HG03354 (cell line): ENCODE measurements around the gene ZNF354C.
"Not testable (repeated sequence)": the region's sequence is repeated elsewhere in the genome, so short reads cannot be mapped to it uniquely, and the experiment has no call there.

Experiments used
- ATAC-seq: cut with Tn5 transposase; IDR thresholded peaks from one replicate; pipeline ENCODE4 v1.9.1; 2021; ENCODE audit warnings: mild to moderate bottlenecking; ENCODE audit not compliant: unreplicated experiment, poor library complexity, severe bottlenecking

ZNF354C gene

DNA sequence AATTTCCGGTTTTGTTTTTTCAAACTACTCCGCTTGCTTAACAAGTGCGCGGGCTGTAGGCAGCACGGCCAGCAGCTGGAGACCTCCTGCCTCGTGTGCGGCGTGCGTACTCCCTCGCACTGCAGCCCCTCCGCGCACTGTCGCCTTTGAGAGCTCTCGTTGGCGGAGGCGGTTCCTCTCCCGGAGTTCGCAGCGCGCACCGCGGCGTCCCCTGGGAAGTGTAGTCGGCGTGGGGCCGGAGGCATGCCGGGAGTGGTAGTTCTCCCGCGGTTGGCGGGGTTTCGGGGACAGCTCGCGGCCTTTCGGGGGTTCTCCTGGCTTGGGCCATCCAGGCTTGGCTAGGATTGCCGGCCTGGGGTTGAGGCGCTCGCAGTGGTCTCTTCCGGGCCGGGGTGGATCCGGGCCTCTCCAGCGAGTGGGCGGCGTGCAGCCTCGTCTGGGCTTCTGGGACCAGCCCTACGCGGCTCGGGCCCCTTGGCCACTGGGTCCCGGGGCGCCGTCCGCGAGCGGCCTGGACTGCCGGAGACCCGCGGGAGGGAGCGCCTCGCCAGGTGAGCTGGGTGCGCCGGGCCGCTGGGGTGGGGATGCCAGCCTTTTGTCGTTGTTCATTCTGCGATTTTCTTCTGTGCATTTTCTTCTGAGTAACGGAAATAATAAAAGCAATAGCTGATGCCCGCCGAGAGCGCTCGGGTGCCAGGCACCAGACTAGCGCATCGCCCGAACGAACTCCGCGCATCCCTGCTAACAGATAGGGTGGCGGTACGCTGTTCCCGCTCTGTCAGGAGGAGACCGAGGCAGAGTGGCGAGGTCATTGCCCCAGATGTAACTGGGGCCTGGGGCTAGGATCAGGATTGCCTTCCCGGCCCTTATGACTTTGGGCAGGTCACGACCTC lies at the start of gene ZNF354C:
Gene ZNF354C, plus strand, starts transcription at position 258 of the 893 bp plus-strand sequence. CDS start 1,696 bp downstream, outside the sequence.
- peak; percentile 96 for ATAC-seq

DNA sequence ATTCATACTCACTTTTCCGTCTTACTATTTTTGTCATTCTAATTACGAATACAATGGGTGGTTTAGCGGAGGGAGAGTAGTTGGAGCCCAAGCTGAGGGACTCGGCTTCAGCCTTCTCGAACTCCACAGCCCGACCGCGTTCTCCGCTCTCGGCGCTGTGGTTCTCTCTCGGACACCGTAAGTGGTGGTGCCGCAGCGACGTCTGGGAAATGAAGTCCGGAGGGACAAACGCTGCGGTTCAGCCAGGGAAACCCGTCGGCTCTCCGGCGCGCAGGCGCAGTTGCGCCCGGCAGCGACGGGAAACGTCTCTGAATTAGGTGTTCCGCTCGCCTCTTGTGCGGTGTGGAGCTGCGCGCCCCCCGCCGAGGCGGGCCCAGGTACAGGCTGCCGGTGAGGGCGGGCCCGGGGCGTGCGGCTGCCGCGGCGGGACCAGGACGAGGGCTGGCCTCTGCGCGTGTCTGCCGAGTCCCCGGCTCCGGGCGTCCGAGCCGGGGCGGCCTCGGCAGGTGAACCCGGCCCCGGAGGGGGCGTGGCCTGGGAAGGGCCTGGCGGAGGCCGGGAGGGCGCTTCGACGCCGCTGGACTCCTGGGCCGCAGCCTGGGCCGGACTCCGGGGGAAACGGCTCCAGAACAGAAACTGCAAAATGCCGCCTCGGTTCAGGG lies 36.5 kb upstream of the ZNF354C start, which contains the start of gene ZNF879:
Gene ZNF879, plus strand, starts transcription at position 277 of the 662 bp plus-strand sequence. CDS start 1,201 bp downstream, outside the sequence.
- peak; percentile 96 for ATAC-seq

DNA sequence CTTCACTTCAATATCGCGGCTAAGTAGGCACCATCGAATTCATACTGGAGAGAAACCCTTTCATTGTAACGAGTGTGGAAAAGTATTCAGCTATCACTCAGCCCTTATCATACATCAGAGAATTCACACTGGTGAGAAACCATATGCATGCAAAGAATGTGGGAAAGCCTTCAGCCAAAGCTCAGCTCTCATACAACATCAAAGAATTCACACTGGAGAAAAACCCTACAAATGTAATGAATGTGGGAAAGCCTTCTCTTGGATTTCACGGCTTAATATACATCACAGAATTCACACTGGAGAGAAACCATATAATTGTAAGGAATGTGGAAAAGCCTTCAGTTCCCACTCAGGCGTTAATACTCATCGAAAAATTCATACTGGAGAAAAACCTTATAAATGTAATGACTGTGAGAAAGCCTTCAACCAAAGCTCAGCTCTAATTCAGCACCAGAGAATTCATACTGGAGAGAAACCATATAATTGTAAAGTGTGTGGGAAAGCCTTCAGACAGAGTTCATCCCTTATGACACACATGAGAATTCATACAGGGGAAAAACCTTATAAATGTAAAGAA lies 27.1 kb upstream of the ZNF354C start:
- ATAC-seq: no peak

DNA sequence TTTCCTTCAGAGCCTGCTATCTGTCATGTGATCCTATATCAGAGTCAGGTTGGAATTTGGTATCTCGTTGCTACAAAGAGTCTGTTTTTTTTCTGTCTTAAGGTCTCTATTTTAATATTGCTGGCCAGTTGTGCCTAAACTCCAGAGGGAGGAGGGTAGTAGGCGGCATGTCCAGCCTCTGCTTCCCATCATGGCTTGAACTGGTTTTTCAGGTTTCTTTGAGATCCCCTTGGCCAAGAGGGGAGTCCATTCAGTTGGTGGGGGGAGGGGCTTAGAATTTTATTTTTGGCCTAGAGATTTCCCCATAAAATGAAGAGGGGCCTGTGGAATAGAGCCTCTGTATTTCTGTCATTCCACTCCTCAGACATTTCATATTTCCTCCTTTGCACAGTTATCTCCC lies 15.4 kb upstream of the ZNF354C start:
- ATAC-seq: no peak

DNA sequence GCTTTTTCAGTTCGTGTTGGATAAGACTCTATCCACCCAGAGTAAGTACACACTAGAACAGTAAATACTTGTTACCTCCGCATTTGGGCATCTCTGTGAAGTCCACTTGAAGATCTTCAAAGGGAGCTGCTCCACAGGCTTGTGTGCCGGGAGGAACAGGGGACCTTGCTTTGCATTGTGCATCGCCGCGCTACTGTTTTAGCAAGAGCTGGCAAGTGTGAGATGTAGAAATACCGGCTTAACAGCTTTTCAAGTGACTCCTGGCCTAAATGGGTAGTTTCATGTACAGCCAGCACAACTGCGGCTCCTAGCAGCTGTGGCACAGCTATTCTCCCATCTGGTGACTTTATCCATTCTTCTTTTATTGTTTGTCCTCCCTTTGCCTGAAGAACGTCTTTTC lies 8.4 kb upstream of the ZNF354C start:
- ATAC-seq: no peak

DNA sequence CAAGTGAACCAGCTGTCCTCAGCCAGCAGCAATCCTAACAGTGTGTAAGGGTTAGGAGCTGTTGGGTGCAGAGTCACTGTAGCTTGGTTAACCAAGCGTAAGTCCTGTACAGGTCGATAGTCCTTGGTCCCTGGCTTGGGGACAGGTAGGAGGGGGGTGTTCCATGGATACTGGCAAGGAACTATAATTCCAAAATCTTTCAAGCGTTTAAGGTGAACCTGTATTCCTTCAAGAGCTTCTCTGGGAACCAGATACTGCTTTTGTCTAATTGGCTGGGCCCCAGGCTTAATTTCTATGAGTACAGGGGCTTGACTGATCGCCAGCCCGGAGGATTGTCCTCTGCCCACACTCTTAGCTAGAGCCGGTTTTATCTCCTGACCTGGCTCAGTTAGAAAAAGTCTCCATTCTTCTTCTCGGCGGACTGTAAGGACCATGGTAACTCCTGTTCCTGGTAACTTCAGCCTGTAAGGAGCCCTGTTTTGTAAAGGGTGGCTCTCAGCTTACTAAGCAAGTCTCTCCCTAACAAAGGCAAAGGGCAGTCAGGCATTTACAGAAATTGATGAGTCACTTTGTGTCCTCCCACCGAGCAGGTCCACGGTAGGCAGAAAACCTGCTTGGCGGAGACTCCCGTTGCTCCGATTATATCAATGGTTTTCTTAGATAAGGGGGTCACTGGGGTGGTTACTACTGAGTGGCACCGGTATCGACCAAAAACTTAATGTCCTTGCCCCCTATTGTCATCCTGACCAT lies 6.0 kb upstream of the ZNF354C start:
- ATAC-seq: no peak

DNA sequence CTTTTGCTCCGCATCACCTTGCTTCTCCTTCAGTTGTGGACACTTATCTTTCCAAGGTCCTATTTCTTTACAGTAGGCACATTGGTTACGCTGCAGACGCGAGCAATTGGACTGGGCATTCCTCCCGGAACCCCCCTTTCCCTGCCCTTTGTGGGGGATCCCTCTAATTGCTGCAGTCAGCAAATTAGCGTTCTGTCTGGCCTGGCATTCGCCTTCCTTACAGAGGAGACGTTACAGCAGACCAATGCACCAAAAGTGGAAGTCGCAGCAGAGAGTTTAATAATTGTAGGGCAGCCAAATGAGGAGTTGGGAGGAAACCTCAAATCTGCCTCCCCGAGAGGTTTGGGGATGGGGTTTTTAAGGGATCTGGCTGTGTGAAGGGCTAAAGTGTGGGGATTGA lies 5.3 kb upstream of the ZNF354C start:
- no peak for ATAC-seq

DNA sequence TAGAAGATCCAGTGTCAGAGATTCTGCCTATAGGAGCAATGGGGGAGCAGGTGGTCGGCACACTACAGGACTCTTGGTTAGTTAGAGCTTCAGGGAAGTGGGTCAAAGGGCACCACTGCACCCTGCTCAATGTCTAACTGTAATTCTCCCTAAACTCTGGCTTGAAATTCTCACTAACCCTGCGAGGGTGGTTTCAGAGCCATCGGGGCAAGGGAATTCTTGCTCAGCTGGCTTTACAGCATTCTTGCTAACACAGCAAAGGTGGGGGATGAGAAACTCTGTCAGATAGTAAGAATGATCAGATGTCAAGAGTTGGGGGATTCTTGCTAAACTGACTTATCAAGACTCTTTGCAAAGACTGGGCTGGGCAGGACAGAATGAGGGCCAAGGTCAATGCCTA lies 4.7 kb upstream of the ZNF354C start:
- ATAC-seq: no peak

DNA sequence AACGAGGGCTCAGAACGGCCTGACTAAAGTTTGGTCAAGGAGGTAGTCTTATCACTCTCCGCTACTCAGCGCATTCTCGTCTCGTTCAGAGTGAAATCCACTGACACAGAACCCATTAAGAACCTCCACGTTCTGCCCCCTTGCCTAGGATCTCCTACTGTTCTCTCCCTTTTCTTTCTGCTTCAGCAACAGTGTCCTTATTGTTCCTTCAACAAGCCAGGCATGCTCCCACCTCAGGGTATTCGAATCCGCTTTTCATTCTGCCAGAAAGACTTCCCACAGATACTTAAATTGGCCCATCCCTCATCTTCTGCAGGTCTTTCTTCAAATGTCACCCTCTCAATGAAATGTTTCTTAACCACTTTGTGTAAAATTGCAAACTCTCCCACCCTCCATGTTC lies 4.3 kb upstream of the ZNF354C start:
- no peak for ATAC-seq

DNA sequence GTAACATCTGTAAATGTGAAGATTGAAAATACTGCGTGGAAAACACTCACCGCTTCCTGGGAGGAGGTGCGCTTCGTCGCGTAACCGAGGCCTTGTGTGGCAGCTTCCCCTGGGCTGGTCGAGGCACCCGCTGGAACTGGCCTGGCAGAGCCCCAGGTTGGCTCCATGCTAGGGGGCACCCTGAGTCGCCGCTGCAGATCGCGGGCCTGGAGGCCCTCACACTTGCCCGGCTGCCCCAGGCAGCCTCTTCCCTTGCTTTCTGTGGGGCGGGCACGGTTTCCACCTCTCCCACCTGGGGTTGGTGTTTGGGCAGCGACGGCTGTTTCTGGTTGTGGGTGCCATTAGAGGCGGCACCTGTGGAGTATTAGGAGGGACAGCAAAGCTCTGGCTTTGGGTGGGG lies 852 bp downstream of the ZNF354C start:
- ATAC-seq: no peak

DNA sequence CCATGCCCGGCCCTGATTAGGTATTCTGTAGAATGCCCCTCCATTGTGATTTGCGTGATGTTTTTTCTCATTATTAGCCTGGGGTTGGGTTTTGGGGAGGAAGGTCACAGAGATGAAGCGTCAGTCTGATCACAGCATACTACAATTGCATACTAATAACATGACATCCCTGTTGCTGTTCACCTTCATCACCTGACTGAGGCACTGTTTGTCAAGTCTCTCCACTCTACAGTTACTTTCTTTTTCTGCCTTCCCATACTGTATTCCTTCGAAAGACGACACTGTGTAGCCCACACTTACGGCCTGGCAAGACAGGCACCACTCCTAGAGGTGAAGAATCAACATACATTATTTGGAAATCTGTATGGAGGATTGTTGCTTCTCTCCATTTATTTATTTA lies 5.5 kb downstream of the ZNF354C start:
- ATAC-seq: no peak

DNA sequence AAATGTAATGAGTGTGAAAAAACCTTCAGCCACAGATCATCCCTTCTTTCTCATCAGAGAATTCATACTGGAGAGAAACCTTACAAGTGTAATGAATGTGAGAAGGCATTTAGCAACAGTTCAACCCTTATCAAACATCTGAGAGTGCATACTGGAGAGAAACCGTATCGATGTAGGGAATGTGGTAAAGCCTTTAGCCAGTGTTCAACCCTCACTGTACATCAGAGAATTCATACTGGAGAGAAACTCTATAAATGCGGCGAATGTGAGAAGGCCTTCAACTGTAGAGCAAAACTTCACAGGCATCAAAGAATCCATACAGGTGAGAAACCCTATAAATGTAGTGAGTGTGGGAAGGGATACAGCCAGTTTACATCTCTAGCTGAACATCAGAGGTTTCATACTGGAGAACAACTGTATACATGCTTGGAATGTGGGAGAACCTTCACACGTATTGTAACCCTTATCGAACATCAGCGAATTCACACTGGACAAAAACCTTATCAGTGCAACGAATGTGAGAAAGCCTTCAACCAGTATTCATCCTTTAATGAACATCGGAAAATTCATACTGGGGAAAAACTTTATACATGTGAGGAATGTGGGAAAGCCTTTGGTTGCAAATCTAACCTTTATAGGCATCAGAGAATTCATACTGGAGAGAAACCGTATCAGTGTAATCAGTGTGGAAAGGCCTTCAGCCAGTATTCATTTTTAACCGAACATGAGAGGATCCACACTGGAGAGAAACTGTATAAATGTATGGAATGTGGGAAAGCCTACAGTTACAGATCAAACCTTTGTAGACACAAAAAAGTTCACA lies 19.2 kb downstream of the ZNF354C start:
- ATAC-seq: no peak

DNA sequence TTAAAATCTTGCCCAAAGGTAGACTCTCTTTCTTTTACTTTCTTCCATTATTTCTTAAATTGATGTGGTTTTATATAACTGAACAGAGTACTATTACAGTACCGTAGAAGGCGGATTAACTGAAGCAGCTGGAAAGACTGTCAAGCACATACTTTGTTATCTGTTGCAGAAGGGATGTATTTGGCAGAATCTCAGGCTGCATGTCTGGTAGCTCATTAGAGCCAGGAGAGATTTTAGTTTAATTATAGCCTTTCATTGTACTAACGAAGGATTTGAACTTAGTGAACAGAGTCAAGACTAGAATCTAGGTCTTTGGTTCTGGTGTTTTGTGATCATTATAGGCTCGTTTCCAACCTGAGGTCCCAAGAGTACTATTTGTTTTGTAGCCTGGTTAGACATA lies 20.6 kb downstream of the ZNF354C start:
- no peak for ATAC-seq

DNA sequence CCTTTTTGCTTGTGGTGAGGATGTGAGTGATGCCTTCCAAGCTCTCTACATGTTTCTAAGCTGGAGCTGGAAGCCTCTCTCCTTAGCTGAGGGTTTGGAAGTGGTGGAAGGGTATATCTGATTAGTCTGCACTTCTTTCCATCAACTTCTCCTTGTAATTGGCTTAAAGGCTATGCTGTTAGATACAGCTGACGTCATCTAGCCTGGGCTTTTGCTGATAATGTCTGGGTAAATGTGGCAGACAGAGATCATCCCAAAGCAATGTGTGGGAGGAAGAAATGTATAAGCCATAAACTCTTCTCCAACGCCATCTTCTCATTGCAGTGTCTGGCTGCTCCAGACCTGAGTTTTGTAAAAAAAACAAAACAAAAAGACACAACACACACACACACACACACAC lies 29.3 kb downstream of the ZNF354C start:
- no peak for ATAC-seq

DNA sequence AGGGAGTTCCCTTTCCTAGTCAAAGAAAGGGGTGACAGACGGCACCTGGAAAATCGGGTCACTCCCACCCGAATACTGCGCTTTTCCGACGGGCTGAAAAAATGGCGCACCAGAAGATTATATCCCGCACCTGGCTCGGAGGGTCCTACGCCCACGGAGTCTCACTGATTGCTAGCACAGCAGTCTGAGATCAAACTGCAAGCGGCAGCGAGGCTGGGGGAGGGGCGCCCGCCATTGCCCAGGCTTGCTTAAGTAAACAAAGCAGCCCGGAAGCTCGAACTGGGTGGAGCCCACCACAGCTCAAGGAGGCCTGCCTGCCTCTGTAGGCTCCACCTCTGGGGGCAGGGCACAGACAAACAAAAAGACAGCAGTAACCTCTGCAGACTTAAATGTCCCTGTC lies 41.1 kb downstream of the ZNF354C start:
- not testable (repeated sequence) for ATAC-seq

DNA sequence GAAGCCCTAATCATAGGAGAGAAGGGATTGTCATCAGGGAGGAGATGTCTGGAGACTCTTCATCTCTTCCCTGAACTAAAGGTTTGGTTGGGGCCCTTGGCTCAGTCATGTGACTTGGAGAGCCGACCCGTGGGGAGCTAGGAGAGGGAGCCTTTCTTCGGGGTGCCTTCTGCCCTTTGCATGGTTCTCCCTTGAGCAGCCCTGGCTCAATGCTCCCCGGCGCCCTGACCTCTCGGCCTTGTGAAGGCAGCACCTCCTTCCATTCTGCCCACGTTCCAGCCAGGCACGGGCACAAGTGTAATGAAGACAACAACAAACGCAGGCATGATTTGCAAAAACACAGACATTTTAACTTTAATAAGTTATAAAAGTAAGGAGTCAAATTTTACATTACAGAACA lies 50.4 kb downstream of the ZNF354C start:
- no peak for ATAC-seq

DNA sequence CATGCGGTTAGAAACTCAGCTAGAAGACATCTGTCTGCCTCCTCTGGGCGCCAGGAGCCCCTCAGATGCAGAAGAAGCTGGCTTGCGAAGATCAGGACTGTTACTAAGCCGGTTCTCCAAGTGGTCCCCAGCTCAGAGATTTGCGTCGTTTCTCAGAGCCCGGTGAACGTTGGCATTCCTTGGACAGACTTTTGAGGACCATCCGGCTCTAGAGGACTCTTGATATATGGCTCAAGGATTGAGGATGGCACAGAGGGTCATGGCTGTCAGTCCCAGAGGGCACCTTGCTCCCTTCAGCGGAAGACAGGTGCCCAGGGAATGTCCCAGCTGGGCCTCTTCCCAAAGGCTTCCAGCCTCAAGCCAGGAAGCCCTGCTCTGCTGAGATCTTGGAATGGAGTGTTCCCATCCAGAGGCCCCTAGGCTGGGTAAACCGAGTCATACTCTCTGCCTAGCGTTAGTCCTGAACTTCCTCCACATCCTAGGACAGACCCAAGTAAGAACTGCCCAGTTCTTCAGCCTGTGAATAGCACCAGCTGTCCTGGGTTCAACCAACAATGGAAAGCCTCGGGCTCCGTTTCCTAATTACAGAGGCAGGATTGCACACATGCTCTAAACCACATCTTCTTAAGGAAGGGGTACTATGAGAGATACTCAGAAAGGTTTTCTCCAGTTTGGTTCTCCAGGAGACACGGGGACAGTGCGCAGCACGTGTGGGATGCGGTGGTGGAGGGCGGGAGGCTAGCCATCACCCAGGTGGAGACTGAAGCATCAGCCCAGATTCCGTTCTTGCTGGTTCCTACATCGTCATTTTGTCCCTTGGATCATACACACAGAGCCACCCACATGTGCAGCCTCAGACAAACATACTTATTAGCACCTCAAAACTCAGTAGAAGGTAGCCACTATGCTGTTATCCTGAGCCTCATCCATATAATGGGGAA lies 51.4 kb downstream of the ZNF354C start:
- no peak for ATAC-seq

DNA sequence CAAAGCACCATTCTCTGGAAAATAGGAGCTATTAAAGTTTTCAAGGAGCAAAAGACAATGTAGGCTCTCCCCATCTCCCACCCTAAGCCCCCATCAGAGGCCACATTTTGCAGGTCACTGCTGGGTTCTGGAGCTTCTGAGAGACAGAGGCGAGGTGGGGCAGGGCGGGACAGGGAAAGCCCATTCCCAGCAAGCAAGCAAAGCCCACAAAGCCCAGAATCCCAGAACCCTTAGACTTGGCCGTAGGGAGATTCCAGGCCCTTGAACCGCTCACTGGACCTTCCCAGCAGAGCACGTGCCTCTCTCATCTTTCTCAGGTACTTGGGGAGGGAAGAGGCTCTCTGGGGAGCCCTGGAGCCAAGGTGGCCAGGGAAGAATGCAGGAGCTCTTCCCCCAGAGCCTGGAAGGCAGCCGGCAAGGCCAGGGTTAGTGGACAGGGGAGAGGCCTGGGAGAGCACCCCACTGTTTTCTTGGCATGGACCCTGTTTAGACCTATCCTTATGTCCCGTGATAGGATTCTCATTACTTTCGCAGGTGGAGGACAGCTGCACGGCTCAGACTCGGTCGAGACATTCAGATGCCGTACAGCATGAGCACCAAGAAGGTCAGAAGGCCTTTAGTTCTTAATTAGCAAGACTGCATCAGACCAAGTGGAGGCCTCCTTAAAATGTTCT lies 52.4 kb downstream of the ZNF354C start:
- ATAC-seq: no peak
